Lower leg skin (tissue), 3 donors: ENCODE measurements around the gene MAU2.

Experiments
- POLR2A ChIP-seq, 2 donors: fragments of 450-650 bp; IDR thresholded peaks; one replicate each; pipeline ENCODE4 v1.6.1; 2016 to 2017; ENCODE audit warnings: antibody characterized with exemption in 2 of 2, mild to moderate bottlenecking in 1 of 2, moderate library complexity in 1 of 2
- TF ChIP-seq, protein P1 (sequence below), 3 donors: fragments of 450-650 bp; IDR thresholded peaks; one replicate each; pipeline ENCODE4 v1.5.1; 2016; ENCODE audit warnings: antibody characterized with exemption in 3 of 3, mild to moderate bottlenecking in 3 of 3, moderate library complexity in 2 of 3

GRCh38 chr19:19280561-19280960 is 40.1 kb upstream of the MAU2 start:
- TF ChIP-seq, protein P1, sequence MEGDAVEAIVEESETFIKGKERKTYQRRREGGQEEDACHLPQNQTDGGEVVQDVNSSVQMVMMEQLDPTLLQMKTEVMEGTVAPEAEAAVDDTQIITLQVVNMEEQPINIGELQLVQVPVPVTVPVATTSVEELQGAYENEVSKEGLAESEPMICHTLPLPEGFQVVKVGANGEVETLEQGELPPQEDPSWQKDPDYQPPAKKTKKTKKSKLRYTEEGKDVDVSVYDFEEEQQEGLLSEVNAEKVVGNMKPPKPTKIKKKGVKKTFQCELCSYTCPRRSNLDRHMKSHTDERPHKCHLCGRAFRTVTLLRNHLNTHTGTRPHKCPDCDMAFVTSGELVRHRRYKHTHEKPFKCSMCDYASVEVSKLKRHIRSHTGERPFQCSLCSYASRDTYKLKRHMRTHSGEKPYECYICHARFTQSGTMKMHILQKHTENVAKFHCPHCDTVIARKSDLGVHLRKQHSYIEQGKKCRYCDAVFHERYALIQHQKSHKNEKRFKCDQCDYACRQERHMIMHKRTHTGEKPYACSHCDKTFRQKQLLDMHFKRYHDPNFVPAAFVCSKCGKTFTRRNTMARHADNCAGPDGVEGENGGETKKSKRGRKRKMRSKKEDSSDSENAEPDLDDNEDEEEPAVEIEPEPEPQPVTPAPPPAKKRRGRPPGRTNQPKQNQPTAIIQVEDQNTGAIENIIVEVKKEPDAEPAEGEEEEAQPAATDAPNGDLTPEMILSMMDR (IDR thresholded peaks at IDR 0.05) = no peak
- TF ChIP-seq POLR2A (IDR thresholded peaks at IDR 0.05) = no peak
